ENCODE results near the gene TNS2. TPM values are rescaled to one million over a fixed set of nuclear protein-coding genes. Genes with fewer than 3 reads are reported as not detected.

Gene TNS2
- total RNA-seq, 2 experiments from 2014 or later = 1.0 to 1.4 TPM

DNA sequence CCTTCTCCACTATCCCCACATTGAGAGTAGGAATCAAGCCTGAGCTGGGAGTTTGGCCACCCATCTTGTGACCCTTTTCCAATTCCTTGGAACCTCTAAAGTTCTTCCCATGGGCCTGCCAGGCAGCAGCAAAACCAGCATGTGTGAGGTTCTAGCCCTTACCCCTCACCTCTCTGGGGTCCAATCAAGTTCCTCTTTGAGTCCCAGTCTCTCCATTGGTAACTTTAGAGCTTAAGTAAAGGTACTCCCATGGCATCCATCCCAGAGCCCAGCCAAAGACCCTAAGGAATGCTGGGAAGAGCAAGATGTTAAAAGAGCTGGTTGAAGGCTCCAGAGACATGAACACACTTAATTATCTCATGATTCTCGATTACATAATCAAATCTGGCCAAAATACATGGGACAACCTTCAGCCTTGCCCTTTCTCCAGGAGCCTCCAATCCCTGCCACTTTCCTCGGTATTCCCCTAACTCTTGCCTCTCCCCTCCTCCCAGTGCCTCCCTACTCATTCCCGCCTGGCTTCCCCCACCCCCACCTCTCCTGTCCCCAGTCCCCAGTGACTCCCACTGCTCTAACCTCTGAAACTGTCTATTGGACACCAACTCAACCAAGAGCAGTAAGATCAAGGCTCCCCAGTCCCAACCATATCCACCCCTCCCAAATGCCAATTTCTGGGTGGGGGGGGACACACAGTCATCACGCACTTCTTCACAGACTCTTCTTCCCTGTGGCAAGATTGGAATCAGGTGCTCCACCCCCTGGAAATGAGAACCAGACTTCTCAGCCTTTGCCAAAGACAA, 4.8 kb upstream of the TNS2 start:
- Mint-ChIP-seq H3K4me1 (ENCODE audit: low read depth) (peaks cover 24% of the 10 kb centered on the region), H3K4me3 (no peak overlapping the region), H3K27me3 (ENCODE audit: low read depth) (peaks cover 6% of the 10 kb centered on the region), H3K27ac (peak overlapping the region; percentile 0), H3K9me3 (ENCODE audit: insufficient read depth) (no peaks in the 10 kb centered on the region), H3K36me3 (ENCODE audit: low read depth) (peaks cover 23% of the 10 kb centered on the region)
- DNase-seq = no peak
- POLR2A ChIA-PET = interaction anchor here (0.5 to 1.0 kb wide), 3 partner anchors 9 to 280 kb away, joined by 3 read pairs; partner anchors contain the start of gene SOAT2
- no peak for ATAC-seq
- CTCF ChIA-PET = interaction anchor here (1.2 to 2.6 kb wide), 7 partner anchors 9 to 206 kb away, joined by 3 to 14 read pairs (median 4); partner anchors contain the start of gene EIF4B

GRCh38 chr12:53045696-53046045, 4.2 kb upstream of the TNS2 start:
- ChIA-PET CTCF (interaction anchor here (0.9 to 4.3 kb wide), 10 partner anchors 9 to 206 kb away, joined by 3 to 21 read pairs (median 4); partner anchors contain the start of gene EIF4B), POLR2A (interaction anchor here (0.5 to 1.0 kb wide), 3 partner anchors 8 to 279 kb away, joined by 3 read pairs; no protein-coding TSS in a partner anchor)
- no peak overlapping the region for H3K27ac Mint-ChIP-seq
- peaks cover 18% of the 10 kb centered on the region for H3K36me3 Mint-ChIP-seq (ENCODE audit: low read depth)
- DNase-seq = no peak
- H3K4me3 Mint-ChIP-seq = peak overlapping the region; percentile 95
- no peak for ATAC-seq
- peaks cover 24% of the 10 kb centered on the region for H3K4me1 Mint-ChIP-seq (ENCODE audit: low read depth)
- peaks cover 6% of the 10 kb centered on the region for H3K27me3 Mint-ChIP-seq (ENCODE audit: low read depth)
- H3K9me3 Mint-ChIP-seq (ENCODE audit: insufficient read depth) = no peaks in the 10 kb centered on the region

DNA sequence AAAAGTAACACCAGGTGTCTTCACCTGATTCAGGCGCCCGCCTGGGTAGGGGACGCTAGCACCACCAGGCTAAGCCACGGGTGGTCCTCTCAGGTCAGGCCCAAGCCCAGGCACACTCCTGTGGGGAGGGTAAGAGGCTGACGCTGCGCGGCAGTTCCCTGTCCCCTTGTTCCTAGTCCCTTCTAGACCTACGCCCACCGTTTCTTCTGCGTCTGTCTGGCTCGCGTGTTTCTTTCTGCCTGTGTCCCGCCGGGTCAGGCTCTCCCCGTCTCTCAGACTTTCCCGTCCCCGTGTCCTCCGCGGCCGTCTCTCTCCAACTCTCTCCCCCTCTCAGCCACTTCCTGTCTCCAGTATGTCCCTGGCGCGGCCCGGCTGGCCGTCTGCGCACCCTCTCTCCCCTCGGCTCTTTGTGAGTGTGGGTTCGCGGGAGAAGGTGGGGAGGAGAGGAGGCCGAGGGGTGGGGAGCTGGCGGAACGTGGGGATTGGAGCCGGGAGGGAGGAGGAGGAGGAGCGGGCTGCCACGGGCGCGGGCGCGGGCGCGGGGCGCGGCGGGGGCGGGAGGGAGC, 3.1 kb upstream of the TNS2 start:
- H3K4me3 Mint-ChIP-seq = peak overlapping the region; percentile 95
- H3K27ac Mint-ChIP-seq = peak overlapping the region; percentile 85
- ATAC-seq = peak; percentile 58
- peaks cover 10% of the 10 kb centered on the region for H3K36me3 Mint-ChIP-seq (ENCODE audit: low read depth)
- POLR2A ChIA-PET = interaction anchor here (1.5 kb wide), 1 partner anchor 33 kb away, joined by 4 read pairs; the partner anchor contains the start of gene SPRYD3
- no peaks in the 10 kb centered on the region for H3K9me3 Mint-ChIP-seq (ENCODE audit: insufficient read depth)
- CTCF ChIA-PET = interaction anchor here (1.1 to 4.3 kb wide), 9 partner anchors 10 to 56 kb away, joined by 3 to 21 read pairs (median 5); partner anchors contain the start of genes EIF4B and SOAT2
- peaks cover 6% of the 10 kb centered on the region for H3K27me3 Mint-ChIP-seq (ENCODE audit: low read depth)
- H3K4me1 Mint-ChIP-seq (ENCODE audit: low read depth) = peaks cover 24% of the 10 kb centered on the region
- DNase-seq = peak; percentile 56

DNA sequence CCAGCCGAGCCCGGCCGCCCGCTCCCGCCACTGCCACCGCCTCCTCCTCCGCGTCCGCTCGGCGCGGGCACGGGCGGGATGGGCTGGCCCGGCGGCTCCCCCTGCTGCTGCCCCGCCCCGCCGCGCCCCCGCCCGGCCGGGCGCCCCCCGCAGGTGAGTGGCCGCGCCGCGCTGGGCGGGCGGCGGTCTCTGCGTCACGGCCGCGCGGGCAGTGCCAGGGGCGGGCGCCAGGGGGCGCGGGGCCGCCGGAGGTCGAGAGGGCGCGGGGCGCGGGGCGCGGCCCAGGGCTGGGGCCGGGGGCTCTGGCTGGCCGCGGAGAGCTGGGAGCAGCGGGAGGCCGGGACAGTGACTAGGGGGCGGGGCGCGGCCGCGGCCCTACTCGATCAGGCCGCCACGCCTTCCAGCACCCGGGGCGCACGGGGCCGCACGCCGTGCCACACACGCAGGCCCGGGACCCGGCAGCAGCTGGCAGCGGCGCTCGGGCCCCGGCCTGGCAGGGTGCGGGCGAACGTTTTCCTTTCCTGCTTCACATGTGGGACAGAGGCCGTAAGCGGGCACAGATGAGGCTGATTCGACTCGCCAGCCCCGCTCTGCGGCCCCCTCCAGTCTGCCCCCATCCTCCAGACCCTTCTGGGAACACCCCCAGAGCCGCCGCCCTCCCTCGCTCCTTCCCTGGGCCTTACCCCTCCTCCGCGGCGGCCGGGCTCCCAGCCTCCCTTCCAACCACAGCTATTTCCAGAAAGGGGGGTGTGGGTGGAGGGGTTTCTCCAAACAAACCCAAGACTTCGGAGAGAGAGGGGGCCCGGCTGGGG, 2.4 kb upstream of the TNS2 start:
- Mint-ChIP-seq H3K9me3 (ENCODE audit: insufficient read depth) (no peaks in the 10 kb centered on the region), H3K4me3 (peak overlapping the region; percentile 25), H3K27me3 (ENCODE audit: low read depth) (peaks cover 6% of the 10 kb centered on the region), H3K4me1 (ENCODE audit: low read depth) (peaks cover 24% of the 10 kb centered on the region), H3K36me3 (ENCODE audit: low read depth) (peaks cover 4% of the 10 kb centered on the region), H3K27ac (no peak overlapping the region)
- ChIA-PET CTCF (interaction anchor here (0.7 to 4.3 kb wide), 7 partner anchors 9 to 55 kb away, joined by 4 to 21 read pairs (median 10); partner anchors contain the start of genes EIF4B and SOAT2), POLR2A (interaction anchor here (0.6 to 2.0 kb wide), 5 partner anchors 26 to 393 kb away, joined by 3 to 8 read pairs (median 4); partner anchors contain the start of genes SOAT2 and SPRYD3)
- DNase-seq (peak; percentile 68), ATAC-seq (peak; percentile 79)

- peaks cover 24% of the 10 kb centered on the region for H3K4me1 Mint-ChIP-seq (ENCODE audit: low read depth)
- H3K27ac Mint-ChIP-seq = no peak overlapping the region
- H3K27me3 Mint-ChIP-seq (ENCODE audit: low read depth) = peaks cover 6% of the 10 kb centered on the region
- CTCF ChIA-PET = interaction anchor here (0.7 to 4.3 kb wide), 10 partner anchors 9 to 203 kb away, joined by 3 to 21 read pairs (median 6); partner anchors contain the start of genes EIF4B and SOAT2
- ATAC-seq (no peak), DNase-seq (no peak)
- peak overlapping the region; percentile 41 for H3K4me3 Mint-ChIP-seq
- H3K9me3 Mint-ChIP-seq (ENCODE audit: insufficient read depth) = no peaks in the 10 kb centered on the region
- POLR2A ChIA-PET = interaction anchor here (0.6 to 2.0 kb wide), 5 partner anchors 26 to 393 kb away, joined by 3 to 8 read pairs (median 4); partner anchors contain the start of genes SOAT2 and SPRYD3
- no peaks in the 10 kb centered on the region for H3K36me3 Mint-ChIP-seq (ENCODE audit: low read depth)
Observed at GRCh38 chr12:53048033-53048779, 1.7 kb upstream of the TNS2 start.

DNA sequence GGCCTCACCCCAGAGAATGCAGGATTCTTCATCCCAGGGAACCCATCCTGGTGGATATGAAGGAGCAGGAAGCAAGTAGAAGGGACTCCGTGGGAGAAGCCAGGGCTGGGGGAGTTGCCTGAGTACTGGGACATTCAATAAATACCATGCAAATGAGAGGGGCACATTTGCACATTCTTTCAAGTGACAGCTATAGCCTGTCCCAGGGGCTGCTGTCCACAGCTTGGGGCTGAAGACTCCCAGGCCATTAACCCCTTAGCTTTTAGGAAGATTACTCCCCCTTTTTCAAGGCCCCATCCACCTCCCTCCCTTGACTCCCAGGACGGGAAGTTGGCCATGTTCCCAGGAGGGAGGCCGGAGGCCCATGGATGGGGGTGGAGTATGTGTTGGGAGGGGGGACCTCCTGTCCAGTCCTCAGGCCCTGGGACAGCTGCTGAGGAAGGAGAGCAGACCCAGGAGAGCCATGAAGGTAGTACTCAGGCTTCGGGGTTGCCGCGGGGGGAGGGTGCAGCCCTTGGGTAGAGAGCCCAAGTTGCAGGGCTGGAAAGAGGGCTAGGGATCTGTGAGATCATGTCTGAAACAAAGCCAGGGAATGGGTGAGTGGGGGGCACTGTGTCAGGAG, 974 bp upstream of the TNS2 start:
- Mint-ChIP-seq H3K4me3 (no peak overlapping the region), H3K27me3 (ENCODE audit: low read depth) (peaks cover 6% of the 10 kb centered on the region), H3K36me3 (ENCODE audit: low read depth) (no peaks in the 10 kb centered on the region), H3K27ac (no peak overlapping the region), H3K4me1 (ENCODE audit: low read depth) (peaks cover 29% of the 10 kb centered on the region), H3K9me3 (ENCODE audit: insufficient read depth) (no peaks in the 10 kb centered on the region)
- ChIA-PET POLR2A (interaction anchor here (1.0 to 2.0 kb wide), 3 partner anchors 25 to 392 kb away, joined by 3 to 8 read pairs (median 3); partner anchors contain the start of gene SOAT2), CTCF (interaction anchor here (0.9 to 4.3 kb wide), 5 partner anchors 13 to 202 kb away, joined by 3 to 21 read pairs (median 5); no protein-coding TSS in a partner anchor)
- ATAC-seq (no peak), DNase-seq (no peak)

- DNase-seq (no peak), ATAC-seq (no peak)
- ChIA-PET CTCF (interaction anchor here (0.8 to 1.4 kb wide), 2 partner anchors 11 to 15 kb away, joined by 3 to 4 read pairs; no protein-coding TSS in a partner anchor), POLR2A (no interaction called here)
- Mint-ChIP-seq H3K36me3 (ENCODE audit: low read depth) (no peaks in the 10 kb centered on the region), H3K27ac (peak overlapping the region; percentile 9), H3K9me3 (ENCODE audit: insufficient read depth) (no peaks in the 10 kb centered on the region), H3K27me3 (ENCODE audit: low read depth) (peaks cover under 1% of the 10 kb centered on the region), H3K4me1 (ENCODE audit: low read depth) (peaks cover 36% of the 10 kb centered on the region), H3K4me3 (no peak overlapping the region)
Observed at GRCh38 chr12:53050426-53051057, 677 bp downstream of the TNS2 start.

GRCh38 chr12:53051058-53051880, 1.4 kb downstream of the TNS2 start:
- CTCF ChIA-PET = interaction anchor here (0.8 to 1.4 kb wide), 5 partner anchors 12 to 48 kb away, joined by 3 to 4 read pairs (median 3); no protein-coding TSS in a partner anchor
- no peak for ATAC-seq
- Mint-ChIP-seq H3K4me3 (no peak overlapping the region), H3K9me3 (ENCODE audit: insufficient read depth) (no peaks in the 10 kb centered on the region), H3K36me3 (ENCODE audit: low read depth) (no peaks in the 10 kb centered on the region), H3K4me1 (ENCODE audit: low read depth) (peaks cover 31% of the 10 kb centered on the region), H3K27me3 (ENCODE audit: low read depth) (no peaks in the 10 kb centered on the region), H3K27ac (no peak overlapping the region)
- POLR2A ChIA-PET = no interaction called here
- DNase-seq = no peak

- no peaks in the 10 kb centered on the region for H3K36me3 Mint-ChIP-seq (ENCODE audit: low read depth)
- ATAC-seq = no peak
- POLR2A ChIA-PET = no interaction called here
- CTCF ChIA-PET = interaction anchor here (0.8 to 1.6 kb wide), 5 partner anchors 13 to 47 kb away, joined by 3 to 4 read pairs (median 3); no protein-coding TSS in a partner anchor
- H3K4me3 Mint-ChIP-seq = no peak overlapping the region
- no peaks in the 10 kb centered on the region for H3K27me3 Mint-ChIP-seq (ENCODE audit: low read depth)
- no peak for DNase-seq
- H3K9me3 Mint-ChIP-seq (ENCODE audit: insufficient read depth) = no peaks in the 10 kb centered on the region
- peaks cover 24% of the 10 kb centered on the region for H3K4me1 Mint-ChIP-seq (ENCODE audit: low read depth)
- no peak overlapping the region for H3K27ac Mint-ChIP-seq
Observed at GRCh38 chr12:53051881-53052412, 2.1 kb downstream of the TNS2 start.

All from activated CD8-positive, alpha-beta T cell treated with anti-CD3 and anti-CD28 coated beads, Interleukin-2, amount 10 ng/mL, durations not matched to agents 7 days and 5 days (primary cell).